H1 (cell line): ENCODE data around the gene DAPL1. TPM values are rescaled to one million over a fixed set of nuclear protein-coding genes. Genes with fewer than 3 reads are reported as not detected.

Experiments
- CEBPB ChIP-seq: IDR thresholded peaks from 2 replicates; pipeline ENCODE4 v1.6.1; 2012; ENCODE audit warnings: low read depth, low read length
- SIX5 ChIP-seq: IDR thresholded peaks from 2 replicates; pipeline ENCODE4 v1.6.1; 2011; ENCODE audit warnings: mild to moderate bottlenecking, low read depth, low read length
- polyA plus RNA-seq, 7 experiments: library from polyadenylated mRNA; depleted of rRNA in 3 of 7; stranded (reverse) in 5 of 7; unstranded in 2 of 7; fragments of >200 nt in 5 of 7; fragments of 200-250 nt in 2 of 7; gene quantifications; 1 replicate in 5 of 7; 2 replicates in 1 of 7; 4 replicates in 1 of 7; pipeline versions ENCODE4 v1.2.1 to v1.2.3, GENCODE V29; 2011 to 2013; ENCODE audit warnings: missing spikeins in 2 of 7, mixed read lengths in 2 of 7
- total RNA-seq: library from RNA; stranded (reverse); fragmentation: NEBNext Ultra II Directional; extraction: Animal tissue kit (Norgen Biotek cat#: 25700); gene quantifications from 2 replicates; pipeline ENCODE4 v1.2.1, GENCODE V29; 2021

Gene DAPL1
- total and polyA plus RNA-seq, 2 of the 8 experiments (the other 6 are each of a cell fraction or from before 2014, with no cell fraction given) = not detected

DNA sequence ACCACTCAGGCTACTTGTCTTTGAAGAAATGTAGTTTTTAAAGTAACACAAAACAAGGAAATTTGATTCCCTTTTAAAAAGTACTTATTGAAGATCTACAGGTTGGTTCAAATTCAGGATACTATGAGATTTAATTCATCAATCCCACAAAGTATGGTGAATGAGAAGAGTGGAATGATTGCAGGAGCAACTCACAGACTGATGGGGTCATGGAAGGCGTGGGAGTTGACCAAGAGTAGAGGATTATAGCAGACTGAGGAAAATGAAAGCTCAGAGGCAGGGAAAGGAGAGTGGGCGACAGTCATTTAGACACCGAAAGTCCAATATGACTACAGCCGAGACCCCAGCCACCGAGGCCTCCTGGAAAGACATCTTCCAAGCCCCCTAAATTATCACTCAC is 12.5 kb upstream of the DAPL1 start (continued):
- no peak for TF ChIP-seq CEBPB
- TF ChIP-seq SIX5 = no peak
